Measurements from ENCODE around the gene YLPM1. TPM values are rescaled to one million over a fixed set of nuclear protein-coding genes. Genes with fewer than 3 reads are reported as not detected.

Gene YLPM1
- total RNA-seq, 1 donor = 44.5 TPM

- TF ChIP-seq, protein P1, sequence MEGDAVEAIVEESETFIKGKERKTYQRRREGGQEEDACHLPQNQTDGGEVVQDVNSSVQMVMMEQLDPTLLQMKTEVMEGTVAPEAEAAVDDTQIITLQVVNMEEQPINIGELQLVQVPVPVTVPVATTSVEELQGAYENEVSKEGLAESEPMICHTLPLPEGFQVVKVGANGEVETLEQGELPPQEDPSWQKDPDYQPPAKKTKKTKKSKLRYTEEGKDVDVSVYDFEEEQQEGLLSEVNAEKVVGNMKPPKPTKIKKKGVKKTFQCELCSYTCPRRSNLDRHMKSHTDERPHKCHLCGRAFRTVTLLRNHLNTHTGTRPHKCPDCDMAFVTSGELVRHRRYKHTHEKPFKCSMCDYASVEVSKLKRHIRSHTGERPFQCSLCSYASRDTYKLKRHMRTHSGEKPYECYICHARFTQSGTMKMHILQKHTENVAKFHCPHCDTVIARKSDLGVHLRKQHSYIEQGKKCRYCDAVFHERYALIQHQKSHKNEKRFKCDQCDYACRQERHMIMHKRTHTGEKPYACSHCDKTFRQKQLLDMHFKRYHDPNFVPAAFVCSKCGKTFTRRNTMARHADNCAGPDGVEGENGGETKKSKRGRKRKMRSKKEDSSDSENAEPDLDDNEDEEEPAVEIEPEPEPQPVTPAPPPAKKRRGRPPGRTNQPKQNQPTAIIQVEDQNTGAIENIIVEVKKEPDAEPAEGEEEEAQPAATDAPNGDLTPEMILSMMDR (IDR thresholded peaks at IDR 0.05; ENCODE audit: insufficient read depth, low read depth, low read length) = no peak
- no peak overlapping the region for H3K4me3 ChIP-seq (ENCODE audit: low read depth, low read length)
- DNase-seq (ENCODE audit: low read depth) = no peak
Observed at GRCh38 chr14:74786796-74787315, 23.7 kb downstream of the YLPM1 start.

- TF ChIP-seq, protein P1 (IDR thresholded peaks at IDR 0.05; ENCODE audit: insufficient read depth, low read depth, low read length) = no peak
- H3K4me3 ChIP-seq (ENCODE audit: low read depth, low read length) = no peak overlapping the region
- peak; percentile 20 for DNase-seq (ENCODE audit: low read depth)
Observed at GRCh38 chr14:74792249-74793039, 29.3 kb downstream of the YLPM1 start.

GRCh38 chr14:74793506-74794155, 30.5 kb downstream of the YLPM1 start:
- no peak overlapping the region for H3K4me3 ChIP-seq (ENCODE audit: low read depth, low read length)
- no peak for DNase-seq (ENCODE audit: low read depth)
- TF ChIP-seq, protein P1 (IDR thresholded peaks at IDR 0.05; ENCODE audit: insufficient read depth, low read depth, low read length) = peak; percentile 39

DNA sequence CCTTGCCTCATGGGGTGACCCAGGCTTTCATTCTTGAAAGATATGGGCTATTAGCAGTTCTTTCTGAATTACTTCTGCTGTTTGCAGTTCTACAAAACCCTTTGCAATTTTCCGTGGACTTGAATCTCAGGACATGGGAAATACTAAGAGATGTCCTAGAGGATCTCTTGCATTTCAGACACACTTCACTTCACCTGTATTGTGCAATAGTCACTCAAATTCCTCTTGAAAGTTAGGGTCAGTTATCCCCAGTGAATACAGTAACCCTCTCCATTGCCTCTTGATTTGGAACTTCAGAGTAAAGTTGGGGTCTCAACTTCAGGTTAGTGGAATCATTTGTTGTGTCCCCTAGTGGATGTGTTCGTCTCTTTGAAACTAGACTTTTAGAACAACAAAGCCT, 31.8 kb downstream of the YLPM1 start:
- DNase-seq (ENCODE audit: low read depth) = no peak
- TF ChIP-seq, protein P1 (IDR thresholded peaks at IDR 0.05; ENCODE audit: insufficient read depth, low read depth, low read length) = no peak

GRCh38 chr14:74799765-74800164, 36.6 kb downstream of the YLPM1 start:
- no peak overlapping the region for H3K4me3 ChIP-seq (ENCODE audit: low read depth, low read length)
- DNase-seq (ENCODE audit: low read depth) = no peak
- TF ChIP-seq, protein P1 (IDR thresholded peaks at IDR 0.05; ENCODE audit: insufficient read depth, low read depth, low read length) = no peak

More for the DNA sequence above, 31.8 kb downstream of the YLPM1 start:
- H3K4me3 ChIP-seq (ENCODE audit: low read depth, low read length) = no peak overlapping the region

DNA sequence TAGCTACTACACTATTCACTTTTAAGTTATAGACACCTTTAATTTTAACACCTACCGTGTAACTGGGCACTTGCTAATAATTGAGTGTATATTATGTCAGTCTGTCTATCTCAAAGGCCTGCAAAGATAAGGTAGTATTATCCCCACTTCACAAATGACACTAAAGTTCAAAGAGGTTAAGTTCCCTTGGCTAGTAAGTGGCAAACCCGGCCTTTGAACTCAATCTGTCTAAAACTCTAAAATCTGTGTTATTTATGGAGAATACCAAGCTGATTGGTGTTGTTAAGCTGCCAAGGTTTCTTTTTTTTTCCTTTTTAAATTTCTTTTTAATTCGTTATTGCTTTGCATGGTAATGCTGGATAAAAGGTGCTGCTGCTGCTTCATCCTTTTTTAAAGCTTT, 37.7 kb downstream of the YLPM1 start:
- TF ChIP-seq, protein P1 (IDR thresholded peaks at IDR 0.05; ENCODE audit: insufficient read depth, low read depth, low read length) = no peak
- no peak overlapping the region for H3K4me3 ChIP-seq (ENCODE audit: low read depth, low read length)
- DNase-seq (ENCODE audit: low read depth) = no peak

Data from fibroblast of villous mesenchyme (primary cell).